Peyer's patch (tissue), 4 donors: Measurements from ENCODE around the gene CLC.

ENCODE experiments used
- POLR2A ChIP-seq, 2 donors: fragments of 450-650 bp; IDR thresholded peaks; one replicate each; pipeline ENCODE4 v1.5.1; 2017; ENCODE audit warnings: antibody characterized with exemption in 2 of 2, mild to moderate bottlenecking in 2 of 2, moderate library complexity in 2 of 2
- TF ChIP-seq, protein P1 (sequence below), 6 experiments: fragments of 450-650 bp in 4 of 6; fragments of 200-600 bp in 2 of 6; sonication (generic) in 1 of 6; IDR thresholded peaks; one replicate each; pipeline ENCODE4 v1.5.1; 2017 to 2019; ENCODE audit warnings: antibody characterized with exemption in 6 of 6, mild to moderate bottlenecking in 3 of 6, moderate library complexity in 1 of 6

DNA sequence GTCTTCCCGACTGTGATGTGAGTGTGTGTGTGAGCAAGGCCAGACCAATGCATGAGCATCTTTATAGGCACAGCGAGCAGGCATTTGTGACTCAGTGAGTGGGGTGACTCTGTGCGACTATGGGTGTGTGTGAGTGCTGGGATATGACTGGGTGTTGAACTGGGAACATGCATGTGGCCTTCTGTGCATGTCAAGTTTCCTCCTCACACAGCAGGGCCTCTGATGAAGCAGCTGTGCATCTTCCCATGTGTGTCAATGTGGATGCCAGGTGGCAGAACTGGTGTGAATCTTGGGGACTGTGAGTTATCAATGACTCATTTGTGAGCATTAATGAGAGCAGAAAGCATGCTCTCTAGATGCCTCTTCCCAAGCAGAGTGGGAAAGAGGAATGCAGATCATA lies 45.7 kb downstream of the CLC start:
- TF ChIP-seq, protein P1, sequence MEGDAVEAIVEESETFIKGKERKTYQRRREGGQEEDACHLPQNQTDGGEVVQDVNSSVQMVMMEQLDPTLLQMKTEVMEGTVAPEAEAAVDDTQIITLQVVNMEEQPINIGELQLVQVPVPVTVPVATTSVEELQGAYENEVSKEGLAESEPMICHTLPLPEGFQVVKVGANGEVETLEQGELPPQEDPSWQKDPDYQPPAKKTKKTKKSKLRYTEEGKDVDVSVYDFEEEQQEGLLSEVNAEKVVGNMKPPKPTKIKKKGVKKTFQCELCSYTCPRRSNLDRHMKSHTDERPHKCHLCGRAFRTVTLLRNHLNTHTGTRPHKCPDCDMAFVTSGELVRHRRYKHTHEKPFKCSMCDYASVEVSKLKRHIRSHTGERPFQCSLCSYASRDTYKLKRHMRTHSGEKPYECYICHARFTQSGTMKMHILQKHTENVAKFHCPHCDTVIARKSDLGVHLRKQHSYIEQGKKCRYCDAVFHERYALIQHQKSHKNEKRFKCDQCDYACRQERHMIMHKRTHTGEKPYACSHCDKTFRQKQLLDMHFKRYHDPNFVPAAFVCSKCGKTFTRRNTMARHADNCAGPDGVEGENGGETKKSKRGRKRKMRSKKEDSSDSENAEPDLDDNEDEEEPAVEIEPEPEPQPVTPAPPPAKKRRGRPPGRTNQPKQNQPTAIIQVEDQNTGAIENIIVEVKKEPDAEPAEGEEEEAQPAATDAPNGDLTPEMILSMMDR (IDR thresholded peaks at IDR 0.05), result no peak
- no peak for TF ChIP-seq POLR2A (IDR thresholded peaks at IDR 0.05)
